K562 (cell line): ENCODE measurements around the gene USP8. TPM values are rescaled to one million over a fixed set of nuclear protein-coding genes. Genes with fewer than 3 reads are reported as not detected.
A peak's percentile ranks its signal among the peaks of the same experiment; 100 is the strongest.

Source experiments
- ATF1 ChIP-seq, 2 experiments: fragments of 450-650 bp in 1 of 2; IDR thresholded peaks; 2 replicates each; pipeline ENCODE4 v1.6.1; 2016; ENCODE audit warnings: missing compliant biosample characterization in 1 of 2, missing genetic modification characterization in 1 of 2
- ATF3 ChIP-seq, 2 experiments: fragments of 450-650 bp in 1 of 2; sonication (generic) in 1 of 2; formaldehyde crosslinking in 1 of 2; IDR thresholded peaks in 1 of 2; conservative IDR thresholded peaks in 1 of 2; 2 replicates each; pipeline versions ENCODE4 v1.6.1 to v1.8.1; 2016 to 2023; ENCODE audit warnings: mild to moderate bottlenecking in 2 of 2, moderate library complexity in 2 of 2, inconsistent platforms in 1 of 2, missing genetic modification reagents in 1 of 2
- ATF6 ChIP-seq: sonication (generic); formaldehyde crosslinking; IDR thresholded peaks from 2 replicates; pipeline ENCODE4 v1.4.0; 2020; ENCODE audit warnings: mild to moderate bottlenecking, missing genetic modification reagents
- FOXA3 ChIP-seq, 2 experiments: fragments of 450-650 bp in 1 of 2; sonication (generic) in 1 of 2; formaldehyde crosslinking; IDR thresholded peaks in 1 of 2; conservative IDR thresholded peaks in 1 of 2; 2 replicates each; pipeline versions ENCODE4 v1.4.0 to v1.8.0; 2020 to 2022; ENCODE audit warnings: mild to moderate bottlenecking in 2 of 2, missing genetic modification reagents in 1 of 2
- MAFG ChIP-seq: fragments of 450-650 bp; conservative IDR thresholded peaks from 2 replicates; pipeline ENCODE4 v1.6.1; 2016; ENCODE audit warnings: missing genetic modification characterization, missing compliant biosample characterization
- MAFK ChIP-seq: IDR thresholded peaks from 2 replicates; pipeline ENCODE4 v1.6.1; 2011; ENCODE audit warnings: low read length, improper control_type of control experiment
- MEF2A ChIP-seq: IDR thresholded peaks from 2 replicates; pipeline ENCODE4 v1.6.1; 2011; ENCODE audit warnings: low read depth, mild to moderate bottlenecking, low read length, moderate library complexity; ENCODE audit not compliant: control insufficient read depth
- NFE2 ChIP-seq: IDR thresholded peaks from 2 replicates; pipeline ENCODE4 v1.6.1; 2014; ENCODE audit warnings: antibody characterized with exemption, low read depth
- RCOR1 ChIP-seq, 2 experiments: IDR thresholded peaks; 2 replicates each; pipeline ENCODE4 v1.6.1; 2012; ENCODE audit warnings: low read depth in 2 of 2, low read length in 2 of 2, borderline replicate concordance in 1 of 2, improper control_type of control experiment in 1 of 2
- SIX5 ChIP-seq, 2 experiments: IDR thresholded peaks; 2 replicates each; pipeline ENCODE4 v1.6.1; 2011; ENCODE audit warnings: low read length in 2 of 2, borderline replicate concordance in 1 of 2, low read depth in 1 of 2, mild to moderate bottlenecking in 1 of 2, moderate library complexity in 1 of 2; ENCODE audit not compliant: insufficient read depth in 1 of 2
- XRCC4 ChIP-seq: IDR thresholded peaks from one replicate; pipeline ENCODE4 v1.6.1; 2011; ENCODE audit not compliant: insufficient read depth, insufficient read length; ENCODE audit errors: extremely low read depth
- ZBTB1 ChIP-seq: sonication (generic); formaldehyde crosslinking; IDR thresholded peaks from 2 replicates; pipeline ENCODE4 v1.8.1; 2023; ENCODE audit warnings: missing genetic modification reagents, low read depth, mild to moderate bottlenecking, borderline replicate concordance
- ZBTB11 ChIP-seq, 3 experiments: fragments of 200-800 bp in 1 of 3; fragments of 250-450 bp in 1 of 3; fragments of 450-650 bp in 1 of 3; sonication (Bioruptor Pico) in 1 of 3; sonication (Bioruptor generic) in 1 of 3; formaldehyde crosslinking in 1 of 3; IDR thresholded peaks; 2 replicates each; pipeline versions ENCODE4 v1.6.1 to v1.8.0; 2016 to 2022; ENCODE audit warnings: mild to moderate bottlenecking in 2 of 3, missing genetic modification characterization in 2 of 3, missing compliant biosample characterization in 1 of 3, moderate library complexity in 1 of 3
- ZBTB12 ChIP-seq: fragments of 250-450 bp; sonication (Bioruptor Pico); IDR thresholded peaks from 2 replicates; pipeline ENCODE4 v1.4.0; 2020
- ZBTB9 ChIP-seq: fragments of 450-650 bp; formaldehyde crosslinking; IDR thresholded peaks from 2 replicates; pipeline ENCODE4 v1.4.0; 2020; ENCODE audit warnings: mild to moderate bottlenecking, moderate library complexity
- ZNF12 ChIP-seq: sonication (generic); formaldehyde crosslinking; IDR thresholded peaks from 2 replicates; pipeline ENCODE4 v1.4.0; 2020; ENCODE audit warnings: mild to moderate bottlenecking, missing genetic modification reagents
- polyA plus RNA-seq, 8 experiments: library from polyadenylated mRNA; depleted of rRNA in 4 of 8; stranded (reverse) in 5 of 8; unstranded in 3 of 8; fragments of >200 nt; fragmentation: Nextera tagmentation in 2 of 8; fragmentation: Illumina TruSeq in 1 of 8; extraction: Ambion mirVana in 2 of 8; extraction: Trizol in 1 of 8; gene quantifications; 2 replicates each; pipeline versions ENCODE4 v1.2.1 to v1.2.3, GENCODE V29; 2011 to 2014; ENCODE audit warnings: inconsistent platforms in 1 of 8, missing spikeins in 1 of 8
- total RNA-seq, 7 experiments: library from RNA; depleted of rRNA in 6 of 7; stranded (reverse); fragments of >200 nt in 6 of 7; fragmentation: Illumina TruSeq in 2 of 7; extraction: Trizol in 2 of 7; gene quantifications; 2 replicates each; pipeline versions ENCODE4 v1.2.1 to v1.2.3, GENCODE V29; 2011 to 2021; ENCODE audit warnings: low replicate concordance in 1 of 7

Gene USP8
- total and polyA plus RNA-seq, 9 of the 15 experiments (the other 6 are each of a cell fraction or from before 2014, with no cell fraction given): 35.1 to 58.4 (median 46.1) TPM

GRCh38 chr15:50390554-50391264 is 33.5 kb upstream of the USP8 start (continued):
- TF ChIP-seq ZBTB9 (CRISPR knock-in tag): no peak
- no peak for TF ChIP-seq ZNF12 (CRISPR knock-in tag)
- no peak for TF ChIP-seq MEF2A
- TF ChIP-seq ZBTB12 (CRISPR knock-in tag): no peak
- no peak for TF ChIP-seq SIX5 (IDR thresholded peaks at IDR 0.05; ENCODE audit: borderline replicate concordance in 1 of 2, insufficient read depth in 1 of 2, low read depth in 1 of 2, low read length in 2 of 2)
- no peak for TF ChIP-seq FOXA3 (CRISPR knock-in tag; conservative IDR thresholded peaks at IDR 0.05 in 1 of 2, IDR thresholded peaks at IDR 0.05 in 1 of 2)
- TF ChIP-seq ATF1 (CRISPR knock-in tag; IDR thresholded peaks at IDR 0.05): no peak
- no peak for TF ChIP-seq ATF1 (tag; IDR thresholded peaks at IDR 0.05)
- no peak for TF ChIP-seq ZBTB1 (CRISPR knock-in tag)
- peak; percentile 63 for TF ChIP-seq MAFG (tag)
- no peak for TF ChIP-seq XRCC4
- TF ChIP-seq RCOR1 (IDR thresholded peaks at IDR 0.05; ENCODE audit: borderline replicate concordance in 1 of 2, low read depth in 2 of 2, low read length in 2 of 2): 0 out of 4 replicates have a peak, but pooled peaks of 1 of the 2 experiments have one; percentile 23
- no peak for TF ChIP-seq ATF3 (IDR thresholded peaks at IDR 0.05)
- TF ChIP-seq ATF3 (CRISPR knock-in tag; conservative IDR thresholded peaks at IDR 0.05): no peak
- TF ChIP-seq ZBTB11 (CRISPR knock-in tag; IDR thresholded peaks at IDR 0.05): no peak
- peak; percentile 25; the same call in 1 of the 2 replicates for TF ChIP-seq MAFK
- TF ChIP-seq ATF6 (CRISPR knock-in tag): no peak
- TF ChIP-seq NFE2: peak; percentile 84
